Measurements from ENCODE around the gene RYR3.

GRCh38 chr15:33644304-33644703, 333.5 kb downstream of the RYR3 start:
- TF ChIP-seq POLR2A (IDR thresholded peaks at IDR 0.05; ENCODE audit: low read depth) (no peak), POLR2AphosphoS5 (IDR thresholded peaks at IDR 0.05) (no peak), CTCF (IDR thresholded peaks at IDR 0.05) (no peak)

All from esophagus muscularis mucosa (tissue), 3 donors.